8988T (cell line): Measurements from ENCODE around the gene SLC22A3.
"Not testable (repeated sequence)": the region's sequence is repeated elsewhere in the genome, so short reads cannot be mapped to it uniquely, and the experiment has no call there.

ENCODE experiments used
- DNase-seq: peaks from one replicate; pipeline ENCODE4 v3.0.0; 2011

Gene SLC22A3

GRCh38 chr6:160419488-160419887, 71.3 kb downstream of the SLC22A3 start:
- DNase-seq: no peak

GRCh38 chr6:160420253-160420968, 72.2 kb downstream of the SLC22A3 start:
- DNase-seq: no peak

GRCh38 chr6:160420969-160421556, 72.9 kb downstream of the SLC22A3 start:
- no peak for DNase-seq

- DNase-seq: no peak
Measured at GRCh38 chr6:160421854-160422253, 73.7 kb downstream of the SLC22A3 start.

- DNase-seq: no peak
Measured at GRCh38 chr6:160424256-160424655, 76.1 kb downstream of the SLC22A3 start.

GRCh38 chr6:160426136-160426535, 78.0 kb downstream of the SLC22A3 start:
- no peak for DNase-seq

- no peak for DNase-seq
Measured at GRCh38 chr6:160427312-160428068, 79.3 kb downstream of the SLC22A3 start.

- no peak for DNase-seq
Measured at GRCh38 chr6:160428069-160428430, 79.9 kb downstream of the SLC22A3 start.

GRCh38 chr6:160428818-160429619, 80.8 kb downstream of the SLC22A3 start:
- no peak for DNase-seq

- no peak for DNase-seq
Measured at GRCh38 chr6:160429620-160429895, 81.4 kb downstream of the SLC22A3 start.

GRCh38 chr6:160430203-160430602, 82.0 kb downstream of the SLC22A3 start:
- no peak for DNase-seq

- DNase-seq: no peak
Measured at GRCh38 chr6:160430751-160431150, 82.6 kb downstream of the SLC22A3 start.

- DNase-seq: no peak
Measured at GRCh38 chr6:160431226-160431625, 83.0 kb downstream of the SLC22A3 start.

- DNase-seq: no peak
Measured at GRCh38 chr6:160431791-160432404, 83.7 kb downstream of the SLC22A3 start.

- DNase-seq: no peak
Measured at GRCh38 chr6:160435935-160436334, 87.8 kb downstream of the SLC22A3 start.

GRCh38 chr6:160437154-160437553, 89.0 kb downstream of the SLC22A3 start:
- DNase-seq: no peak

- no peak for DNase-seq
Measured at GRCh38 chr6:160437775-160438174, 89.6 kb downstream of the SLC22A3 start.

GRCh38 chr6:160438481-160438880, 90.3 kb downstream of the SLC22A3 start:
- no peak for DNase-seq

- DNase-seq: no peak
Measured at GRCh38 chr6:160439751-160440150, 91.6 kb downstream of the SLC22A3 start.

- DNase-seq: no peak
Measured at GRCh38 chr6:160442151-160442550, 94.0 kb downstream of the SLC22A3 start.

- DNase-seq: no peak
Measured at GRCh38 chr6:160445130-160445529, 97.0 kb downstream of the SLC22A3 start.

- no peak for DNase-seq
Measured at GRCh38 chr6:160447350-160447749, 99.2 kb downstream of the SLC22A3 start.

GRCh38 chr6:160449787-160450186, 101.6 kb downstream of the SLC22A3 start:
- not testable (repeated sequence) for DNase-seq
